A673 (cell line): ENCODE measurements around the gene AKR1D1. TPM values are rescaled to one million over a fixed set of nuclear protein-coding genes. Genes with fewer than 3 reads are reported as not detected.
"Not testable (repeated sequence)": the region's sequence is repeated elsewhere in the genome, so short reads cannot be mapped to it uniquely, and the experiment has no call there.

Source experiments
- BruUV-seq: library from RNA; stranded (reverse); fragments of 400-500 nt; replicated peaks from 2 replicates; lab custom pipeline; 2021; lab: Mats Ljungman, UMichigan
- CTCF ChIA-PET: fragments of 300-600 bp; sonication (Branson Sonifier 250); formaldehyde crosslinking; loops from one replicate; lab custom pipeline; 2022; ENCODE audit warnings: antibody characterized with exemption; lab: Charles Lee
- POLR2A ChIA-PET: fragments of 300-600 bp; sonication (Branson Sonifier 250); formaldehyde crosslinking; loops from one replicate; lab custom pipeline; 2022; ENCODE audit warnings: antibody characterized with exemption; ENCODE audit not compliant: low non-redundant PET; lab: Charles Lee
- DNase-seq: peaks from one replicate; pipeline ENCODE4 v3.0.0-alpha.2; 2015; ENCODE audit warnings: low spot score
- H3K27ac ChIP-seq: fragments of 200-600 bp; sonication (generic); 2 replicates; pipeline ENCODE4 v1.5.1; 2016; ENCODE audit warnings: mixed run types, low read depth, mild to moderate bottlenecking, mixed read lengths, antibody characterized with exemption, low read length; ENCODE audit not compliant: poor library complexity, severe bottlenecking
- H3K27me3 ChIP-seq: fragments of 200-600 bp; sonication (generic); replicated peaks from 2 replicates; pipeline ENCODE4 v1.6.1; 2017; ENCODE audit warnings: mixed run types, low read depth, mild to moderate bottlenecking, mixed read lengths, antibody characterized with exemption, low read length; ENCODE audit not compliant: insufficient read depth, poor library complexity
- H3K36me3 ChIP-seq: fragments of 200-600 bp; sonication (generic); 2 replicates; pipeline ENCODE4 v1.6.1; 2016; ENCODE audit warnings: mixed run types, mild to moderate bottlenecking, mixed read lengths, antibody characterized with exemption, low read length; ENCODE audit not compliant: insufficient read depth, poor library complexity, severe bottlenecking
- H3K4me1 ChIP-seq: fragments of 200-600 bp; sonication (generic); 2 replicates; pipeline ENCODE4 v1.6.1; 2017; ENCODE audit warnings: mixed run types, mild to moderate bottlenecking, mixed read lengths, antibody characterized with exemption, low read length; ENCODE audit not compliant: insufficient read depth, poor library complexity, severe bottlenecking
- H3K4me3 ChIP-seq: fragments of 200-600 bp; sonication (generic); 2 replicates; pipeline ENCODE4 v1.5.1; 2016; ENCODE audit warnings: low read depth, mixed run types, mild to moderate bottlenecking, mixed read lengths, low read length; ENCODE audit not compliant: poor library complexity, severe bottlenecking
- H3K9me3 ChIP-seq: fragments of 200-600 bp; sonication (generic); 2 replicates; pipeline ENCODE4 v1.6.1; 2016; ENCODE audit warnings: mixed run types, low read depth, mild to moderate bottlenecking, mixed read lengths, antibody characterized with exemption, low read length; ENCODE audit not compliant: poor library complexity, severe bottlenecking
- CTCF ChIP-seq: fragments of 300-800, 200-600 bp; sonication (generic); conservative IDR thresholded peaks from 2 replicates; pipeline ENCODE4 v1.5.1; 2017; ENCODE audit warnings: low read depth, mild to moderate bottlenecking, antibody characterized with exemption, low read length, moderate library complexity, mixed read lengths
- EZH2 ChIP-seq: fragments of 200-600 bp; sonication (generic); IDR thresholded peaks from 2 replicates; pipeline ENCODE4 v1.6.1; 2017; ENCODE audit warnings: borderline replicate concordance, low read depth, mild to moderate bottlenecking, mixed read lengths, antibody characterized with exemption, low read length; ENCODE audit not compliant: poor library complexity, severe bottlenecking
- intact Hi-C: fragments of 100-400 bp; cut with micrococcal nuclease; formaldehyde crosslinking; loops from one replicate; pipeline ENCODE4 v1.10.0; 2022; ENCODE audit not compliant: unreplicated experiment
- total RNA-seq: library from RNA; stranded (reverse); gene quantifications from 2 replicates; pipeline ENCODE4 v1.2.3, GENCODE V29; 2021

Gene AKR1D1
- total RNA-seq, 1 experiment from 2014 or later = not detected

- Histone ChIP-seq H3K36me3 (no peaks in the 10 kb centered on the region), H3K4me3 (no peak overlapping the region), H3K4me1 (no peaks in the 10 kb centered on the region), H3K27ac (no peak overlapping the region), H3K9me3 (no peaks in the 10 kb centered on the region), H3K27me3 (no peaks in the 10 kb centered on the region)
- intact Hi-C loops = no loop called here
- no TSS peak for BruUV-seq
- TF ChIP-seq EZH2 = no peak
- ChIA-PET CTCF (no interaction called here), POLR2A (no interaction called here)
- DNase-seq = no peak
Observed at GRCh38 chr7:138052696-138053095, 23.6 kb upstream of the AKR1D1 start.

- H3K27ac ChIP-seq, intact Hi-C loops, BruUV-seq, H3K4me1 ChIP-seq, DNase-seq, CTCF ChIA-PET, H3K4me3 ChIP-seq, POLR2A ChIA-PET, H3K9me3 ChIP-seq, H3K27me3 ChIP-seq, H3K36me3 ChIP-seq: not testable (repeated sequence)
Observed at GRCh38 chr7:138055698-138056097, 20.6 kb upstream of the AKR1D1 start.

GRCh38 chr7:138063400-138063799 lies 12.9 kb upstream of the AKR1D1 start:
- Histone ChIP-seq H3K27ac (no peak overlapping the region), H3K9me3 (no peaks in the 10 kb centered on the region), H3K4me3 (no peak overlapping the region), H3K4me1 (no peaks in the 10 kb centered on the region), H3K36me3 (no peaks in the 10 kb centered on the region), H3K27me3 (peaks cover 6% of the 10 kb centered on the region)
- no TSS peak for BruUV-seq
- POLR2A ChIA-PET = no interaction called here
- CTCF ChIA-PET = no interaction called here
- intact Hi-C loops = no loop called here
- DNase-seq = no peak
- no peak for TF ChIP-seq EZH2
- TF ChIP-seq CTCF = no peak

- TF ChIP-seq CTCF (no peak), EZH2 (no peak)
- ChIA-PET CTCF (no interaction called here), POLR2A (no interaction called here)
- intact Hi-C loops = no loop called here
- Histone ChIP-seq H3K4me1 (no peaks in the 10 kb centered on the region), H3K27me3 (peaks cover 6% of the 10 kb centered on the region), H3K27ac (no peak overlapping the region), H3K4me3 (no peak overlapping the region), H3K9me3 (no peaks in the 10 kb centered on the region), H3K36me3 (no peaks in the 10 kb centered on the region)
- DNase-seq = no peak
- no TSS peak for BruUV-seq
Observed at GRCh38 chr7:138064856-138065357, 11.4 kb upstream of the AKR1D1 start.
